HG03342 (cell line): ENCODE results near the gene COLEC11.
"Not testable (repeated sequence)": the region's sequence is repeated elsewhere in the genome, so short reads cannot be mapped to it uniquely, and the experiment has no call there.

Experiments used
- ATAC-seq: cut with Tn5 transposase; IDR thresholded peaks from one replicate; pipeline ENCODE4 v1.9.1; 2021; ENCODE audit warnings: mild to moderate bottlenecking, moderate library complexity; ENCODE audit not compliant: unreplicated experiment

COLEC11 gene

GRCh38 chr2:3604991-3605961 lies 10.4 kb downstream of the COLEC11 start:
- no peak for ATAC-seq

DNA sequence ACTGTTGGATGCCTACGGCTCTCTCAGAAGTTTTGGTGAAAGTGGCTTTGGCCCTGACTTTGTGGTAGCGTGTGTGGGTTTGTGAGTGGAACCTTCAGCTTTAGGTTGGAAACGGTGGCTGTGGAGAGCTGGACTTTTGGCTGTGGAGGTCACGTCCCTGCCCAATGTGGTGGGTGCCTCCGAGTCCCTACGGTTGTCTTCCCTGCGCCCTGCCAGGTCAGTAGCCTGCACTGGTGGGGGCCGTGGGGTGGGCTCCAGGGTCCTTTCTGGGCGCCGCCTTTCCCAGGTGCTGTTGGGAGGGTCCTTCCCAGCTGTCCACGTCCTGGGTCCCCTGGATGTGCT lies 11.1 kb downstream of the COLEC11 start:
- no peak for ATAC-seq

DNA sequence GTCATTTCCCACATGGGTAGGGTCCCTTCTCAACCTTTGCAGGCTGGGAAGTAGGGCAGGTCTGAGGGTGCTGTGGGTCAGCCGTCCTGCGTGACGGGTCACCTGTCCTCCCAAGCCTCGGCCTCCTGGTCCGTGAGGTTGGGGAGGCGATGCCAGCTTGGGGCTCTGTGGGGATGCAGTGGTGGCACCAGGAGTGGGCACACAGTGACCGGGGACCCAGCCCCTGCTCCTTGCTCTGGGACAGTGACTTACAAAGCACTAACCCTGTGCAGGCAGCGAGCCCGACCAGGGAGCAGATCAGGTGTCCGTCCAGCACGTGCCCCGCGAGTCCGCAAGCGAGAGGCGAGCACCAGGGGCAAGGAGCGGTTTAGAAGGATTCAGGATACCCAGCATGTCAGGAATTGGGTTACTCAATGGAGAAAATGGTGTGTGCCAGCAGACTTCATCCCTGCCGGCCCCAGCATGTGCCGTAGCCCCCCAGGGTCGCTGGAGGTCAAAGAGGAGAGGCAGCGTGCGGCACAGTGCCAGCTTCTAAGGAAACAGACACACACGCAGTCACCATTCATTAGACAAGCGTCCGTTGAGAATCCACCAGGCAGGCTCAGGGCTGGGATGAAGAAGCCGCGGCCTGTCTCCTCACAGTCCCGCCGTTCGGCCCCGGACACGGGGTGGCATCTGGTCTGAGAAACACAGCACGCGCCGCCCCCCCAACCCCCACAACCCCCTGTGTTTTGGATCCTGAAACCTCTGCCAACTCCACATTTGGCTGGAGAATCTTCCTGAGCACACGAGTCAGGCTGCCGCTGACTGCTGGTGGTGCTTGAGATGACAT lies 11.7 kb downstream of the COLEC11 start:
- ATAC-seq, result no peak

DNA sequence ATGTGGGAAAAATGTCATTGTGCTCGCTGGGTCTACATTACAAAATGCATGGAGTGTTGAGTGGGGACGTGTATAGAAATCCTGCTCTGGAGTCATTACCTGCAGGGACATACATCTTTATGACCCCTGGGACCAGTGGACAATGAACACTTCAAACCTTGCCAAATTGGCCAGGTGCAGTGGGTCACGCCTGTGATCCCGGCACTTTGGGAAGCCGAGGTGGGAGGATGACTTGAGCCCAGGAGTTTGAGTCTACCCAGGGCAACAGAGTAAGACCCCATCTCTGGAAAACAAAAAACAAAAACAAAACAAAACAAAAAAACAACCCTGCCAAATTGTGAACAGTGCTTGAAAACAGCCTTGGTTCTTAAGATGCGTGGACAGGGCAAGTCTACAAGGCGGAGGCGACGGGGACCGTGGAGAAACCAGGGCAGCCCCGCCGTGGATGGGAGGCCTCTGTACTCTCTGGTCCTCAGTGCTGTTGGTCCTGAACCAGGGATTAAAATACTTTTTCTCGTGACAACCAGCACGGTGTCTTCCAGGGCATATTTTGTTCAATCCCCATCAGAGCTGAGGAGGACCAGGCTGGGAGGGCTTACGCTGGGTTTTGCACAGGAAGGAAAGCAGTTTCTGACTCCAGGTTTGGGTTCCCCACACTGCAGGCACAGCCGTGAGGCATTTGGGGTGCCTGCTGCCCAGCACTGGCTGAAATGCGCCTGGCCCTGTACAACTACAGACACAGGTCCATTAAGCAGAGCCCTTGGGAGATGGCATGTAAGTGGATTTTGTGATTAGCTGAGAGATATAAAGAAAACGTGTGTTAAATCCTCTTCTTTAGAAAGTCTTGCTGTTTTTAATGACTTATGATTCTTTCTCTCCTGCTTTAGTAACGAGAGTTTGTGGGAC lies 13.7 kb downstream of the COLEC11 start:
- no peak for ATAC-seq

DNA sequence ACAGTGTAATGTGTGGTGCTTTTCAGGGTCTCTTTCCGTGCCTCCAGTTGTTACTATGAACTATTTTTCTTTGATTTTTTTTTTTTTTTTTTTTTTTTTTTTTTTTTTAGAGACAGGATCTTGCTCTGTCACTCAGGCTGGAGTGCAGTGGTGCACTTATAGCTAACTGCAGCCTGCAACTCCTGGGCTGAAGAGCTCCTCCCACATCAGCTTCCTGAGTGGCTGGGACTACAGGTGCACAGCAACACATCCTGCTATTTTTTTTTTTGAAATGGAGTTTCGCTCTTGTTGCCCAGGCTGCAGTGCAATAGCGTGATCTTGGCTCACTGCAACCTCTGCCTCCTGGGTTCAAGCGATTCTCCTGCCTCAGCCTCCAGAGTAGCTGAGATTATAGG lies 14.4 kb downstream of the COLEC11 start:
- not testable (repeated sequence) for ATAC-seq

DNA sequence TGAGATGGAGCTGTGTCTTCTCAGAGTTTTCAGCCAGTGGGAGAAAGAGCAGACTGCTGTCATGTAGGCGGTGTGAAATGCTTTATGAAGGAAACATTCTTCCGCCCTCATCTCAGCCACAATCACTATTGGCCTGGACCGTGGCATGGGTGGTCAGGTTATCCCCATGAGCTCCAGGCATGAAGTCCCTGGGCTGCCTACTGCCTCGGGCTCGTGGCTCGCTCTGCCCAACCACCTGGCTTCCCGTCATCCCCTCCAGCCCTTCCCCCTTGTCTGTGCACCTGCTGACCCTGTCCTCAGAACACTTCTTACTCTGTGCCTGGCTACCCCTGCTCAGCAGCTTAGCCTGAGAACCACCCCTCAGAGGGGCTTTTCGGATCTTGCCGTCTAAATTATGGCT lies 15.5 kb downstream of the COLEC11 start:
- no peak for ATAC-seq

DNA sequence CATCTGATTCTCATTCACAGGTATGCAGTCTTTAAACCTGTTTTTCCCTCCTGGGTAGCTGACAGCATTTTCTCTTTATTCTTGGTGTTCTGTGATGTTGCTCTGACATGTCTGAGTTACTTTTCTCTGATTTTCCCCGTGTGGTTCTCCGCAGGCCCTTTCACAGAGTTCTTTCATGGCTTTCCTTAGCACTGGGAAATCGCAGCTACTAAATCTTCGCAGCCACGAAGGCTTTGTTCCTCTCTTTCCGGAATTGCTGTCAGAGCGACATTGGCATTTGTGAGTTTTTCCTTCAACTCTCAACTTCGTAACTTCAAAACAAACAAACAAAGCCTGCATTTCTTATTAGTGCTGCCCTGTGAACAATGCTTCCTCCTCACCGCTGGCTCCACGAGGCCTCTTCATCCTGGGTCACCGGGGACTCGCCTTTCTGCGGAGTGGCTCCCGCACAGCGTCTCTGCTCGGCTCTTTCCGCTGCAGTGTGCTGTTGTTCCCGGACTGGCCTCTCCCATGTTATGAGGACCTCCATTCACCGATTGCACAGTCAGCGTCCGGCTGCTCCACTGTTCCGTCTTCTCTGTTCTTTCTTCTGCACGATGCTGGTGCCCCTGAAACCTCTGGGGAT lies 16.1 kb downstream of the COLEC11 start:
- ATAC-seq, result no peak

- ATAC-seq, result no peak
Measured at GRCh38 chr2:3611589-3611988, 16.7 kb downstream of the COLEC11 start.

DNA sequence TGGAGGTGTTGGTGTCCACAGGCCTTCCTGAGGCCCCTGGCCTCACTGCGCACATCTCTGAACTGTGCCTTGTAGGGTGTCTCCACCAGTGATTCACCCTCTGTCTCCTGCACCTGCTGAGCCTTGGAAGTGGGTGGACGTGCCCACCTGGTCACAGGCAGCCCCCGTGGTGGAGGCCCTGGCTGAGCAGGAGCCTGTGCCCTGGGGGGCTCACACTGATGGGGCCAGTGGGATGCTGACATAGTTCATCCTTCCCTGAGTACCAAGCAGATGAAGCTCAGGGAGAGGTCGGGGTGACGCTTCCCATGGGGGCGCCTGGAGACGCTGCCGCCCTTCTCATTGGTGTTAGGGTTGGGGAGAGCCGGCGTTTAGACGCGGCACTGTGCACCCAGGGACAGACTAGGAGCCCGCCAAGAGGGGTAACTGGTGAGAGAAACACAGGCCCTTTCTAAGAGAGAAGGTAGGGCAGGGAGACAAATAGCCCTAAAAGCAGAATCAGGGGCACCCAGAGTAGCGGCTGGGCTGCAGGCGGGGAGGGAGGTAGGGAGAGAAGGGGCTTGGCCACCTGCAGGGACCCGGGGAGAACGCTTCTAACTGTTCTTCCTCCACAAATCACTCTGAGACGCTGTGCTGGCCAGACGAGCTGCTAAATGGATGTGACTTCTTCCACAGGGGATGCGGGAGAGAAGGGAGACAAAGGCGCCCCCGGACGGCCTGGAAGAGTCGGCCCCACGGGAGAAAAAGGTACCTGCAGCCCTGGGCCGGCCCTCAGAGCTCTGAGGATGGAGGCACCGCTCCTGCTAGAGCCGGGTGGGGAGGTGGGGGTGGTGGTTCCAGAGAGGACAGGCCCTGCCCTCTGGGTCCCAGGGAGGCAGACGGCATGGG lies 18.0 kb downstream of the COLEC11 start:
- no peak for ATAC-seq

DNA sequence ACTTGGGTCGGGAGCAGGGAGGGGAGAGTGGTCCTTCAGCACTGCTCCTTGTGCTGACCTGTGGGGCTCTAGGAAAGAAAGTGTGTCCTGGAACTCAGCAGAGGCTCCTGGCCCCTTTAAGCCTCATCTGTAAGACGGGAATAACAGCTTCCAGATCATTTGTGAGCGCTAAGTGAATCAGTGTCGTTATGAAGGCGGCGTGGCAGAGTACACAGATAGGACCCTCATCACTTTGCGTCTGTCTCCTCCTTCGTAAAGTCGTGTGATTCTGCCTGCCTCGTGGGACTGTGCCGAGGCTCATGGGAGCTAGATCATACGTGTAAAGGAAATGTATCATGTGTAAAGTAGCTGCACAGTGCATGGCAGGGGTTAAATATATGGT lies 18.6 kb downstream of the COLEC11 start:
- no peak for ATAC-seq

DNA sequence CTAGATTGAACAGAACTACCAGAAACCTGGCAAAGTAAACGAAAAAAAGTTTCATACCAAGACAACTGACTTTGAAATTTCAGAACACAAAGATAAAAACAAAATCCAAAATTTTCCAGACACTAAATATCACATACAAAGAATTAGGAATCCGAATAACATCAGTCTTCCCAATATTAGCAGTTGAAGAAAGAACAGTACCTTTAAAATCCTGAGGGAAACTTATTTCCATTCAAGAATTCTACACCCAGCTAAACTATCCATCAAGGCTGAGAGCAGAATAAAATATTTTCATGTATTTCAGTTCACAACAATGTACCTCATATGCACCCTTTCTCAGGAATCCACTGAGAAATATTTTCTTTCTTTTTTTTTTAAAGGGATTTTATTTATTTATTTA lies 19.8 kb downstream of the COLEC11 start:
- ATAC-seq, result not testable (repeated sequence)

- ATAC-seq, result not testable (repeated sequence)
Measured at GRCh38 chr2:3615541-3616200, 20.8 kb downstream of the COLEC11 start.

- not testable (repeated sequence) for ATAC-seq
Measured at GRCh38 chr2:3616435-3617197, 21.7 kb downstream of the COLEC11 start.

DNA sequence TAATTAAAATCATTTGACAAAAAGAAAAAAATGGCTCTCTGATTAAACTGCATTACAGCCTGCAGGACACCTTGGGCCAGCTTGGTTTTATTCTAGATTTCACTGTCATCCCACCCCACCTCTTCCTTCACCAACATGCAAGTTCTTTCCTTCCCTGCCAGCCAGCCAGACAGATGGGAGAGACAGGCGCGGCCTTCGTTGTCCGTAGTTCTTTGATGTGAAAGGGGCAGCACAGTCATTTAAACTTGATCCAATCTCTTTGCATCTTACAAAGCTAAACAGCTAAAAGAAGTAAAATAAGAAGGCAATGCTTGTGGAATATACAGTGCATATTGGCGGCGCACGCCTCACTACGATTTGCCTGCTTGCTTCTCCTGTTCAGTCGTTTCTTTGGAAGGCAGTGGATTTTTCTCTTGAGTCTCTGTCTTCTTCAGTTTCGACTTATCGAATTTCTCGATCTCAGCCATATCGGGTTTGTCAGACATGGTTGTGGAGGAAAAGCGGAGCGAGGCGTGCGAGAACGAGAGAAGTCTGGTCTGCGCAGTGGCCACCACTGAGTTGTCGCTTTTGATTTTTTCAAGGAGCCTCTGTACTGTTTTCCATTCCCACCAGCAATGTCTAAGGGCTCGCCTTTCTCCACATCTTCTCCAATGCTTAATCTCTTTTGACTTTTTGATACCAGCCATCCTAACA lies 22.4 kb downstream of the COLEC11 start:
- ATAC-seq, result no peak

GRCh38 chr2:3618367-3618766 lies 23.5 kb downstream of the COLEC11 start:
- no peak for ATAC-seq

- ATAC-seq, result no peak
Measured at GRCh38 chr2:3619033-3619432, 24.1 kb downstream of the COLEC11 start.

GRCh38 chr2:3619661-3620060 lies 24.7 kb downstream of the COLEC11 start:
- ATAC-seq, result not testable (repeated sequence)

DNA sequence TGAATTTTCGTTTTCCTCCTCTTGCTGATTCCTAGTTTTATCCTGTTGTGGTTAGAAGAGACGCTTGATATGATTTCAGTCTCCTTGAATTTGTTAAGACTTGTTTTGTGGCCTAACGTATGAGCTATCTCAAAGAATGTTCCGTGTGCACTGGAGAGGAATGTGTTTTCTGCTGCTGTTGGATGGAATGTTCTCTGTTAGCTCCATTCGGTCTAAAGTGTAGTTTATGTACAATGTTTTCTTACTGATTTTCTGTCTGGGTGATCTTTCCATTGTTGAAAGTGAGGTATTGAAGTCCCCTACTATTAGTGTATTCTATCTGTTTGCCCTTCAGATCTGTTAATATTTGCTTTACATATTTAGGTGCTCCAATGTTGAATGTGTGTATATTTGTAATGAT lies 25.9 kb downstream of the COLEC11 start:
- no peak for ATAC-seq
